GM23248 (cell line): ENCODE measurements around the gene AKT3. TPM values are rescaled to one million over a fixed set of nuclear protein-coding genes. Genes with fewer than 3 reads are reported as not detected.

Source experiments
- DNase-seq: peaks from one replicate; pipeline ENCODE4 v3.0.0-alpha.2; 2015
- H2AFZ ChIP-seq: fragments of 200-600 bp; sonication (generic); 2 replicates; pipeline ENCODE4 v1.6.1; 2016; ENCODE audit warnings: antibody characterized with exemption
- H3F3A ChIP-seq: fragments of 200-600 bp; sonication (generic); 2 replicates; pipeline ENCODE4 v1.6.1; 2016; ENCODE audit warnings: mild to moderate bottlenecking, antibody characterized with exemption, mixed run types; ENCODE audit not compliant: insufficient read depth
- H3K27ac ChIP-seq: fragments of 200-600 bp; sonication (generic); 2 replicates; pipeline ENCODE4 v1.5.1; 2016; ENCODE audit warnings: mild to moderate bottlenecking
- H3K27me3 ChIP-seq: fragments of 200-600 bp; sonication (generic); replicated peaks from 2 replicates; pipeline ENCODE4 v1.6.1; 2016; ENCODE audit warnings: mild to moderate bottlenecking; ENCODE audit not compliant: insufficient read depth
- H3K36me3 ChIP-seq: fragments of 200-600 bp; sonication (generic); 2 replicates; pipeline ENCODE4 v1.6.1; 2016; ENCODE audit warnings: low read depth, mild to moderate bottlenecking
- H3K4me1 ChIP-seq: fragments of 200-600 bp; sonication (generic); 2 replicates; pipeline ENCODE4 v1.6.1; 2016; ENCODE audit warnings: mild to moderate bottlenecking; ENCODE audit not compliant: insufficient read depth
- H3K4me2 ChIP-seq: fragments of 200-600 bp; sonication (generic); one replicate; pipeline ENCODE4 v1.6.1; 2016; ENCODE audit warnings: mild to moderate bottlenecking; ENCODE audit not compliant: unreplicated experiment
- H3K4me3 ChIP-seq: fragments of 200-600 bp; sonication (generic); 2 replicates; pipeline ENCODE4 v1.5.1; 2016; ENCODE audit warnings: mild to moderate bottlenecking
- H3K79me2 ChIP-seq: fragments of 200-600 bp; sonication (generic); 2 replicates; pipeline ENCODE4 v1.6.1; 2016; ENCODE audit warnings: mild to moderate bottlenecking; ENCODE audit not compliant: insufficient read depth
- H3K9ac ChIP-seq: fragments of 200-600 bp; sonication (generic); 2 replicates; pipeline ENCODE4 v1.6.1; 2016; ENCODE audit warnings: mild to moderate bottlenecking
- H3K9me2 ChIP-seq: fragments of 200-600 bp; sonication (generic); 2 replicates; pipeline ENCODE4 v1.6.1; 2016; ENCODE audit warnings: mixed run types, mild to moderate bottlenecking, moderate library complexity; ENCODE audit not compliant: insufficient read depth
- H3K9me3 ChIP-seq: fragments of 200-600 bp; sonication (generic); one replicate; pipeline ENCODE4 v1.6.1; 2017; ENCODE audit warnings: low read depth
- H4K20me1 ChIP-seq: fragments of 200-600 bp; sonication (generic); 2 replicates; pipeline ENCODE4 v1.6.0; 2016; ENCODE audit not compliant: insufficient read depth
- EZH2 ChIP-seq: fragments of 200-600 bp; sonication (generic); IDR thresholded peaks from 2 replicates; pipeline ENCODE4 v1.6.1; 2018; ENCODE audit warnings: antibody characterized with exemption, mild to moderate bottlenecking; ENCODE audit not compliant: insufficient read depth, poor library complexity, severe bottlenecking
- EZH2phosphoT487 ChIP-seq: fragments of 200-600 bp; sonication (generic); IDR thresholded peaks from 2 replicates; pipeline ENCODE4 v1.6.1; 2018; ENCODE audit warnings: antibody characterized with exemption, moderate library complexity, mild to moderate bottlenecking, low read depth; ENCODE audit not compliant: insufficient read depth
- WGBS, 2 experiments: methylation state at CpG; one replicate each; pipeline ENCODE4 v1.1.6; 2015 to 2017; ENCODE audit warnings: low lambda C conversion rate in 2 of 2, low coverage in 1 of 2; ENCODE audit errors: missing lambda C conversion rate in 2 of 2; 5-methylcytosine and 5-hydroxymethylcytosine counted together
- in situ Hi-C: fragments of 300-500 bp; cut with MboI; formaldehyde crosslinking; loops from 2 replicates; pipeline ENCODE4 v1.15.0; 2020
- polyA plus RNA-seq: library from polyadenylated mRNA; unstranded; fragments of >200 nt; fragmentation: Nextera tagmentation; extraction: Ambion mirVana; gene quantifications from 2 replicates; pipeline ENCODE4 v1.2.1, GENCODE V29; 2016
- total RNA-seq: library from RNA; depleted of rRNA; stranded (reverse); fragments of >200 nt; shearing (Covaris generic); gene quantifications from 2 replicates; pipeline ENCODE4 v1.2.3, GENCODE V29; 2014

AKT3 gene
- total and polyA plus RNA-seq, 2 experiments from 2014 or later: 9.1 to 31.2 TPM

- peaks cover 17% of the 10 kb centered on the region for H3K4me1 ChIP-seq
- TF ChIP-seq EZH2: no peak
- no peak for TF ChIP-seq EZH2phosphoT487
- H3K9me3 ChIP-seq: no peaks in the 10 kb centered on the region
- no peaks in the 10 kb centered on the region for H3K36me3 ChIP-seq
- DNase-seq: peak; percentile 16
- no peak overlapping the region for H3K4me3 ChIP-seq
- H3K9me2 ChIP-seq: no peaks in the 10 kb centered on the region
- H2AFZ ChIP-seq: 0 out of 2 replicates have a peak overlapping the region, but pooled peaks have one; percentile 39
- H4K20me1 ChIP-seq: no peaks in the 10 kb centered on the region
- H3K79me2 ChIP-seq: no peaks in the 10 kb centered on the region
- 31 to 43% methylated on average over 7 of the region's 7 CpGs for WGBS, 2 experiments
- in situ Hi-C loops: no loop called here
- H3F3A ChIP-seq: peaks cover 4% of the 10 kb centered on the region; the same call in 1 of the 2 replicates
- H3K4me2 ChIP-seq: no peak overlapping the region
- no peak overlapping the region for H3K27ac ChIP-seq
- no peak overlapping the region for H3K9ac ChIP-seq
- no peaks in the 10 kb centered on the region for H3K27me3 ChIP-seq
These were observed 379.5 kb downstream of the AKT3 start for GRCh38 chr1:243470502-243470901.

GRCh38 chr1:243469497-243469896, 380.5 kb downstream of the AKT3 start:
- Histone ChIP-seq H3K9me3 (no peaks in the 10 kb centered on the region), H3K9me2 (no peaks in the 10 kb centered on the region), H2AFZ (no peak overlapping the region), H3K36me3 (no peaks in the 10 kb centered on the region), H4K20me1 (no peaks in the 10 kb centered on the region), H3F3A (peaks cover 4% of the 10 kb centered on the region; the same call in 1 of the 2 replicates), H3K27ac (no peak overlapping the region), H3K4me1 (peaks cover 17% of the 10 kb centered on the region), H3K4me2 (no peak overlapping the region), H3K4me3 (no peak overlapping the region), H3K9ac (no peak overlapping the region), H3K27me3 (no peaks in the 10 kb centered on the region), H3K79me2 (no peaks in the 10 kb centered on the region)
- in situ Hi-C loops: no loop called here
- 95 to 96% methylated on average over 3 of the region's 3 CpGs for WGBS, 2 experiments
- no peak for DNase-seq
- TF ChIP-seq EZH2phosphoT487: no peak
- no peak for TF ChIP-seq EZH2

DNA sequence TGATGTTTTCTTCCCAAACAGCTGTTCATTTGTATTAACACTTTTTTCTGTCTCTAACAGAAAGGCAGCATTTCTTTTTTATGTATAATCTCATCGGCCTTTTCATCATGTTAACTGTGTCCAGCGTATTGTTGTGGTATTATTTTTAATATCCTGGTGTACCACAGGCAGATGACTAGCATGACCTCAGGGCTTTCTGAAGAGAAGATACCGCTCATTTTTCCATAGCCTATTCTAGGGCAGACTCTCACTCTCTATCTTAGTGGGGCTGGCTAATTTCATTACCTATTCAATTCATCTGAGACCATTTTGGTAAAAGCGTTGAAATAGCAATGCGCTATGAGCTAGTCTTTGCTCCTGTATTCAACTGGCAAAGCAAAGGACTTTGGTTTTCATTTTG, 384.3 kb downstream of the AKT3 start:
- Histone ChIP-seq H3K9me2 (no peaks in the 10 kb centered on the region), H3K4me1 (no peaks in the 10 kb centered on the region), H3K4me2 (no peak overlapping the region), H3K9me3 (no peaks in the 10 kb centered on the region), H3K9ac (no peak overlapping the region), H2AFZ (no peak overlapping the region), H3K27me3 (no peaks in the 10 kb centered on the region), H4K20me1 (no peaks in the 10 kb centered on the region), H3F3A (no peaks in the 10 kb centered on the region), H3K36me3 (no peaks in the 10 kb centered on the region), H3K79me2 (no peaks in the 10 kb centered on the region), H3K4me3 (no peak overlapping the region), H3K27ac (no peak overlapping the region)
- TF ChIP-seq EZH2: no peak
- no peak for TF ChIP-seq EZH2phosphoT487
- DNase-seq: no peak
- in situ Hi-C loops: no loop called here
- WGBS, 2 experiments: 76 to 79% methylated on average over 5 of the region's 5 CpGs

DNA sequence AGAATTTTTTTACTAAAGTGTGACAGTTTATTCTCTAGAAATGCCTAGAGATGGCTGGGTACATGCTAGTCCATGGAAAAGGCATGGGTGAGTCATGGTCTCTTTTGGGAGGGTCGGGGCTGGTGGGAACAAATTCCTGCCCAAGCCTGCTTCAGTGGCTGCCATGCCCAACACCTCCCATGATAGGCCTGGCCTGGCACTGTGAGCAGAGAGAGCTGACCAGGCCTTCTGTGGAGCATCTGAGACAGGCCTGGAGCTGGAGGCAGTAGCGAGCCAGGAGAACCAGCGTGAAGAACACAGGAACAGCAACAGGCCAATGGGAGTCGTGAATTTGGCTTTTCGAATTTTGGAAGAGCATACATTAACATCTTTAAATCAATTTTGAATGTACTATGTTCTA, 385.0 kb downstream of the AKT3 start:
- no peak for DNase-seq
- in situ Hi-C loops: no loop called here
- no peak overlapping the region for H3K9ac ChIP-seq
- H3K9me3 ChIP-seq: no peaks in the 10 kb centered on the region
- H3K36me3 ChIP-seq: no peaks in the 10 kb centered on the region
- H4K20me1 ChIP-seq: no peaks in the 10 kb centered on the region
- H3K4me1 ChIP-seq: no peaks in the 10 kb centered on the region
- no peaks in the 10 kb centered on the region for H3K27me3 ChIP-seq
- no peaks in the 10 kb centered on the region for H3K79me2 ChIP-seq
- no peak for TF ChIP-seq EZH2phosphoT487
- no peak for TF ChIP-seq EZH2
- H3K27ac ChIP-seq: no peak overlapping the region
- no peak overlapping the region for H3K4me3 ChIP-seq
- 92 to 94% methylated on average over 5 of the region's 5 CpGs for WGBS, 2 experiments
- H2AFZ ChIP-seq: no peak overlapping the region
- H3K9me2 ChIP-seq: no peaks in the 10 kb centered on the region
- H3K4me2 ChIP-seq: no peak overlapping the region
- H3F3A ChIP-seq: no peaks in the 10 kb centered on the region
